GM18861 (cell line): ENCODE measurements around the gene TMTC2.
A peak's percentile ranks its signal among the peaks of the same experiment; 100 is the strongest.

ENCODE experiments used
- ATAC-seq: cut with Tn5 transposase; IDR thresholded peaks from one replicate; pipeline ENCODE4 v1.9.1; 2021; ENCODE audit not compliant: unreplicated experiment

TMTC2 gene

GRCh38 chr12:82686168-82687020, at the start of gene TMTC2:
Gene TMTC2 (plus strand): TSS chr12:82686906.
- peak; percentile 81 for ATAC-seq

- ATAC-seq, result peak; percentile 51
These were observed 48.4 kb upstream of the TMTC2 start for GRCh38 chr12:82638324-82638723.

- no peak for ATAC-seq
These were observed 41.8 kb upstream of the TMTC2 start for GRCh38 chr12:82644896-82645295.

DNA sequence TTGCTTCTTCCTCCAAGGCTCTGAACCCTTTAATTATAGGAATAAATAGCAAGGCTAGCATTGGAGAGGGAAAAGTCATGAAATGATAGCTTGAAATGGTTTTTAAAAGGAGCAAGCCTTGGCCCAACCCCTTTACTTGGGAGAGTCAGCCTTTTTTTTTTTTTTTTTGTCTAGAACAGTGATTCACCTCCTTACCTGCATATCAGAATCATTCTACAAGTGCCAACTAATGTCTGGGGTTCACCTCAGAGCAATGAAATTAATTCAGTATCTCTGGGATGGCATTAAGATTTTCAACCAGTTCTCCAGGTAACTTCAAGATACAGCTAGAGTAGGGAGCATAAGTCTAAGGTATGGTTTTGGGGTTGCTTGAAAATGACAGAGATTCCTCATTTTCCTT, 41.3 kb upstream of the TMTC2 start:
- ATAC-seq, result no peak

GRCh38 chr12:82647853-82648252, 38.9 kb upstream of the TMTC2 start:
- no peak for ATAC-seq

GRCh38 chr12:82648259-82648909, 38.3 kb upstream of the TMTC2 start:
- ATAC-seq, result peak; percentile 43

DNA sequence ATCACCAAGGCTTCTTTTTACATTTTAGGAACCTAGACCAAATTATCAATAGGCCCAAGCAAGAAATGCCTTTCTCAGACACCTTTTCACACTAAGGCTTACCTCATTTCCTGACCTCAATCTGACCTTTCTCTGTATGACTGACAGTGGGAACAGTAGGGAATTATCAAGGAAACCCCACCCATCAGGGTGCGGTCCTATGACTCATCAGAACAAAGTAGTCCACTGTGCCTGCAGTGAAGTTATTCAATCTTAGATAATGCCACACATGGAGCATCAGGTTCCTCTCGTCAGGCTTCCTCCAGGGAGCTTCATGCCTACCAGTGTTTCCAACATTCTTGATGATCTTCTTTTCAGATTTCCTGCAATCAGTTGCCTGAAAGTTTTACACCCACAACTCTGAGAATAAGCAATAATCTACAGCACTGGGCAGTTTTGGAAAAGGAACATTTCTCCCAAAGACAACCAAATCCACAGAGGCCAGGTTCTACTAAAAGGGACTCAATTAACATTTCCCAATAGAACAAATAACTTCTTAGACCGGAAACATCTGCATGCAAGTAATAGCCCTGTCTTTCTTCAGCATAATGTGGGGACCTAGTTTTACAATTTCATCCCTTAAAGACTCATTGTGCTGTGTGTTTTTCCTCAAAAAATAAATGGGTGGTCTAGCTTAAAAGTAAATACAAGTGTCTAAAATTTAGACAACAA, 35.9 kb upstream of the TMTC2 start:
- peak; percentile 87 for ATAC-seq

- ATAC-seq, result no peak
These were observed 35.2 kb upstream of the TMTC2 start for GRCh38 chr12:82651489-82651888.

GRCh38 chr12:82652071-82652470, 34.6 kb upstream of the TMTC2 start:
- no peak for ATAC-seq

- ATAC-seq, result no peak
These were observed 31.0 kb upstream of the TMTC2 start for GRCh38 chr12:82655751-82656150.

DNA sequence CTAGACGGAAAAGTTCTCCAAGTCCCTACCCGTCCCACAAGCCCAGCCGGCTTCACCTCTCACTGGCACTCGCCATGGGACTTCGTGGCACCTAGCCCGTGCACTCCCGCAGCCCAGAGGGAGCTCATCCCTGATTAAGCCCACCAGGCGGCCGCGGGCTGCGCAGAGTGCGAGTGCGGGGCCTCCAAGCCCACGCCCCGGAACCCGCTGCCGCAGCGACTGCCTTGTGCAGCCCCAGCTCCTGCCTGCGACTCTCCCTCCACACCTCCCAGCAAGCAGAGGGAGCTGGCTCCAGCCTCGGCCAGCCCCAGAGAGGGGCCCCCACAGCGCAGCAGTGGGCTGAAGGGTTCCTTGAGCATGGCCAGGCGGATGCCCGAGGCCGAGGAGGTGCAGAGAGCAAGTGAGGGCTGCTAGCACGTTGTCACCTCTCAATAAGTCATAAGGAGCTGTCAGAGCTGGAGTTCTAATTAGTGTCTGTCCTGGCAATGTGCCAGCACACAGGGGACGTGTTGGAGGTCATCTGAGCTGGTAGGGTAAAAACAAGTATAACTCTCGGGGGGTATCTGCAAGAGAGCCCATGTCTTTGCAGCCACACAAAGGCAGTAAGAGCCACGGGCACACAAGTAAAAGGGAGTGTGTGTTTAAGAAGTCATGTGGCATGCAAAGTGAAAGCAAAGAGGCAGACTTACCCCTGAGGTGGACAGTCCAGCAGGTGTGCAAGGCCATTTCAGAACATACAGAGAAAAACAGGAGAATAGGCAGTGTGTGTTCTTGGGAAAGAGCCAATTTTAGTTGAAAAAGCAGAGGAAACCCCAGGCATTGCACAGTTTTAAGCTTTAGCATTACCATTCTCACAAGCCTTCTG, 27.1 kb upstream of the TMTC2 start:
- no peak for ATAC-seq

DNA sequence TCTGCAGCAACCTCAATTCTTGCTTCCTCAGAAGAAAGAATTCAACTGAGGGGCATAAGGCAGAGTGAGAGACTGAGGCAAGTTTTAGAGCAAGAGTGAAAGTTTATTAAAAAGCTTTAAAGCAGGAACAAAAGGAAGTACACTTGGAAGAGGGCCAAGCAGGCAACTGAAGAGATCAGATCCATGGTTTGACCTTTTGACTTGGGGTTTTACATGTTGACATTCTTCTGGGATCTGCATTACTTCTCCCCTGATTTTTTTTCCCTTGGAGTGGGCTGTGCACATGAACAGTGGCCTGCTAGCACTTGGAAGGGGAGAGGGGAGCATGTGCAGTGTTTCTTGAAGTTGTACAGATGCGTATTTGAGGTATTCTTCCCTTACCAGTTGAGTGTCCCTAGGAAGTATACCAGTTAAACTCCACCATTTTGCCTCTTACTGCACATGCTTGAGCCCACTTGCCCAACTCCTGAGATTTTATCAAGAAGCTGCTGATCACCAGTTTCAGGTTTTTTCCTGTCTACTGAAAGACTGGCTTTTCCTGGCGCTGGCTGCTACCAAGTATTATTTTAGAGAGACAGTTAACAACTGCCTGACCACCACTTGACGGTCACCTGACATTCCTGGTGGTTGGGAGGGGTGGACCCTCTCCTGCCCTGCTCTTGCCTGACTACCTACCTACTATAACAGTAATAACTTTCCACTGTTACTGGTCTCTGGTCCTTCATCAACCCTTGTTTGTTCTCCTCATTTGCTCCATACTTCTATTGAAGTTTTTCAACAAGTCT, 26.0 kb upstream of the TMTC2 start:
- no peak for ATAC-seq

DNA sequence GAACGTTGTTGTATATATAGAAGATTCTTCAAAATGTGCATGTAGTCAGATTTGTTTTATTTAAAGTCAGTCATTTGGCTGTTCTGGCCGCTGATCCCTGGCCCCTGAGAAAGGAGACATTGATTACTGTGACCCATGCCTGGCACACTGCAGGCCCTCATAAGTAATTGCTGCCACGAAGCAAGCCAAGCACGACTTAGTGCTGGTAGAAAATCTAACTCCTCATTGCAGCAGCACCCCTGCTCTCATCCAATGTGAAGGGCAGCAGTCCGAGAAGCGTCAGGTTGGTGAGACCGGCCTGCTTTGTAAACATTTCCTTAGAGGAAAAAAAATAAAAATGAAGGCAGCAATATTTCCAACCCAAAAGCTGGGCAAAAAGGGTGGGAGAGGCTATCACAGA, 22.8 kb upstream of the TMTC2 start:
- ATAC-seq, result no peak

GRCh38 chr12:82665142-82665923, 21.4 kb upstream of the TMTC2 start:
- no peak for ATAC-seq

DNA sequence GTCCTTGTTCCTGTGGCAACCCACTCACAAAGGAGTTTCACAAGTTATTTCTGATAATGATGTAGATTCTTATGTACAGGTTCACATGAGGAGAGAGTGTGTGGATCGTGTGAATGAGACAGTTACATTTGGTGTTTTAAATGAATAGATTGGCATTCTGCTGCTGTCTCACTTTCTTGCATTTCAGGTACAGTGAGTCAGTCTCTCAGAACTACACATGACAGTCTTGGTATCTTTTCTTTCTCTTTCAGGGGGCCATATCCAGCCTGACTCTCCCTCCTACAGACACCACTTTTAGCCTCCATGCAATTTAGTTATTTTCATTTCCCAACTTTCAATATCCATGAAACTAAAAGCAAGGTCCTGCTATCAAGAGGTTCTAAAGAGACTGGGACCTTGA, 19.9 kb upstream of the TMTC2 start:
- no peak for ATAC-seq

DNA sequence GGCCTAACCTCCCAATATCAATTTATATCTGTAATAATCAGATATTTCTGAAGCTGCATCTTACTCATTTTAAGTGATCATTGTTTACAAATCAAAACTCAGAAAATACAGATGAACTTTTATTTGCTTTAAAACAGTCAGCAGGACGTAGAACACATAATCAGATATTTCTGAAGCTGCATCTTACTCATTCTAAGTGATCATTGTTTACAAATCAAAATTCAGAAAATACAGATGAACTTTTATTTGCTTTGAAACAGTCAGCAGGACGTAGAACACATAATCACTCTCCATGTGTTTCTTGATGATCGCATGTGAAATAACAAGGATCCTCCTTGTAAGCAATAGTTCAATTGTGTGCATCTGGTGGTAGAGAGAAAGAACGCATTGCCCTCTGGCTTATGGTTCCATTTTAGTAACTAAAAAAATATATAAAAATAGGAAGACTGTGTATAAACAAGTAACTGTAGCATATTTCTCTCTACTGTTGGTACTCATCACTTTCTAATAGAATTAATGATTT, 15.0 kb upstream of the TMTC2 start:
- no peak for ATAC-seq

- ATAC-seq, result no peak
These were observed 13.8 kb upstream of the TMTC2 start for GRCh38 chr12:82672811-82673495.

- ATAC-seq, result no peak
These were observed 13.0 kb upstream of the TMTC2 start for GRCh38 chr12:82673698-82674097.

DNA sequence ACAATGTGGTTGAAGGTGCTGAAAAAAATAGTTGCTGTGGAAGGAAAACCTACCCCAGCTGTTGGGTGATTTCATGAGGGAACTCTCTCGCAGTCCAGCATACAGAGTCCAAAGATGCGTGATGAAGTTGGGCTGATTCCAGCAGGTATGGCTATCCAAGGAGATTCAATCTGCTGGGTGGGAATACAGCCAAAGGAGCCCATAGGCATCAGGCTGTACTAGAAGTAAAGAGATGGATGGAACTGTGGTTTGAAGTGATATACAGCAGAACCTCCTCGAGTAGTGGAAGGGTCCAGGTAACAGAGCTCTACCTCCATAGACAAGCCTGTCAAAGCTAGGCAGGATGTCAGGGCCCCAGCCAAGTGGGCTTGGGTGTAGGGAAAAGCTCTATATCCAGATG, 11.5 kb upstream of the TMTC2 start:
- no peak for ATAC-seq
